ENCODE results near the gene CCNY.
A peak's percentile ranks its signal among the peaks of the same experiment; 100 is the strongest.
"Not testable (repeated sequence)": the region's sequence is repeated elsewhere in the genome, so short reads cannot be mapped to it uniquely, and the experiment has no call there.

CCNY gene

DNA sequence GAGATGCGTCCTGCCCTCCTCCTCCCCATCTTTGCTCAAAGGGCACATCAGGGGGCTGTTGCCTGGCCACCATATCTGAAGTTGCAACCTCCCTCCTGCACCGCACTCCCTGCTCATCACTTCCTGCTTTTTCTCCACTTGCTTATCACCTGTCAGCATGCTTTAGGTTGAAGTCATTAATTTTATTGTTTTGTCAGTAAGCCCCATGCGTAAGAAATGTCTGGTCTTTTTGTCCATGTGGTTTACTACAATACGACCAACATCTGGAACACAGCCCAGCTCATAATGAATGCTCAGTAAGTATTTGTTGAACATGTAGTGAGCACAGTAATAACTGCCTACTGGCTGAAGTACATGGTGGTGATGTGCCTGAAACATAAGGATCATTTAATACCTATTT lies 197.3 kb downstream of the CCNY start:
- Mint-ChIP-seq H3K9me3 (peaks cover 35% of the 10 kb centered on the region), H3K4me3 (no peak overlapping the region), H3K36me3 (ENCODE audit: low read depth) (peaks cover 67% of the 10 kb centered on the region), H3K27ac (no peak overlapping the region), H3K4me1 (ENCODE audit: low read depth) (no peaks in the 10 kb centered on the region), H3K27me3 (ENCODE audit: low read depth) (no peaks in the 10 kb centered on the region)

DNA sequence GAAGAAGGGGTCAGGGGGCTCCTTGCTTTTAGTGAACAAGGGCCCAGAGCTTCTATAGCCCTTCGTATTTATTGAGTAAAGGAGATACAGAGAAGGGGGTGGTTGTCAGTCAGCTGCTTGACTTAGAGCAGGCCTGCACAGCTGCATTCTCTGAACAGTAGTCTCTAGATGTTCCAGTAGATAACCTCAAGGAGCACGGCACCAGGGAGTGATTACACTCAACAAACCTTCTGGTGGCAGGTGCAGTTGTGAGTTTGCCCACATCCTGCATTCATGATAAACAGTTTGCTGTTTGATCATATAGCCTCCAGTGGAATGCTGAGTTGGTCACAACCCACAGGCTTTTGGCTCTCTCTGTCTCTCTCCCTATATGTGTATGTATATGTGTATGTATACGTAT lies 198.8 kb downstream of the CCNY start:
- Mint-ChIP-seq H3K4me1 (ENCODE audit: low read depth) (no peaks in the 10 kb centered on the region), H3K9me3 (peaks cover 35% of the 10 kb centered on the region), H3K27ac (no peak overlapping the region), H3K4me3 (no peak overlapping the region), H3K36me3 (ENCODE audit: low read depth) (peaks cover 68% of the 10 kb centered on the region), H3K27me3 (ENCODE audit: low read depth) (no peaks in the 10 kb centered on the region)

DNA sequence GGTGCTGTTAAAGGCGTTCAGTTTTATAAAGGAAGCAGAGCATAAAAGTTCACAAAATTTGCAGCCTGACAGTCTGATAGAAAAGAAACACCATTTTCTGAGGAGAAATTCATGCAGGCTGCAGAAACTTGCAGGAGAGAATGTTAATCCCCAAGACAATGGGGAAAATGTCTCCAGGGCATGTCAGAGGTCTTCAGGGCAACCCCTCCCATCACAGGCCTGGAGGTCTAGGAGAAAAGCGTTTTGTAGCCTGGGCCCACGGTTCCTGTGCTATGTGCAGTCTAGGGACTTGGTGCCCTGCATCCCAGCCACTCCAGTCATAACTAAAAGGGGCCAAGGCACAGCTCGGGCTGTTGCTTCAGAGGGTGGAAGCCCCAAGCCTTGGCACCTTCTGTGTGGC lies 200.5 kb downstream of the CCNY start:
- Mint-ChIP-seq H3K4me1 (ENCODE audit: low read depth) (peaks cover 11% of the 10 kb centered on the region), H3K4me3 (no peak overlapping the region), H3K27me3 (ENCODE audit: low read depth) (no peaks in the 10 kb centered on the region), H3K36me3 (ENCODE audit: low read depth) (peaks cover 62% of the 10 kb centered on the region), H3K9me3 (peaks cover 35% of the 10 kb centered on the region), H3K27ac (no peak overlapping the region)

DNA sequence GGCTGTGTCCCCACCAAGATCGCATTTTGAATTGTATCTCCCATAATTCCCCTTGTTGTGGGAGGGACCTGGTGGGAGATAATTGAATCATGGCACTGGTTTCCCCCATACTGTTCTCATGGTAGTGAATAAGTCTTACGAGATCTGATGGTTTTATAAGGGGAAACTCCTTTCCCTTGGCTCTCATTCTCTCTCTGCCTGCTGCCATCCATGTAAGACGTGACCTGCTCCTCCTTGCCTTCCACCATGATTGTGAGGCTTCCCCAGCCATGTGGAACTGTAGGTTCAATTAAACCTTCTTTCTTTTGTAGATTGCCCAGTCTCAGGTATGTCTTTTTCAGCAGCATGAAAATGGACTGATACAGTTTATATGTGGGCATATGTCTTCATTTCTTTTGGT lies 201.6 kb downstream of the CCNY start:
- Mint-ChIP-seq H3K36me3 (ENCODE audit: low read depth) (peaks cover 59% of the 10 kb centered on the region), H3K9me3 (peaks cover 35% of the 10 kb centered on the region), H3K4me1 (ENCODE audit: low read depth) (peaks cover 15% of the 10 kb centered on the region)
- H3K27ac Mint-ChIP-seq; H3K4me3 Mint-ChIP-seq; H3K27me3 Mint-ChIP-seq (ENCODE audit: low read depth): not testable (repeated sequence)

DNA sequence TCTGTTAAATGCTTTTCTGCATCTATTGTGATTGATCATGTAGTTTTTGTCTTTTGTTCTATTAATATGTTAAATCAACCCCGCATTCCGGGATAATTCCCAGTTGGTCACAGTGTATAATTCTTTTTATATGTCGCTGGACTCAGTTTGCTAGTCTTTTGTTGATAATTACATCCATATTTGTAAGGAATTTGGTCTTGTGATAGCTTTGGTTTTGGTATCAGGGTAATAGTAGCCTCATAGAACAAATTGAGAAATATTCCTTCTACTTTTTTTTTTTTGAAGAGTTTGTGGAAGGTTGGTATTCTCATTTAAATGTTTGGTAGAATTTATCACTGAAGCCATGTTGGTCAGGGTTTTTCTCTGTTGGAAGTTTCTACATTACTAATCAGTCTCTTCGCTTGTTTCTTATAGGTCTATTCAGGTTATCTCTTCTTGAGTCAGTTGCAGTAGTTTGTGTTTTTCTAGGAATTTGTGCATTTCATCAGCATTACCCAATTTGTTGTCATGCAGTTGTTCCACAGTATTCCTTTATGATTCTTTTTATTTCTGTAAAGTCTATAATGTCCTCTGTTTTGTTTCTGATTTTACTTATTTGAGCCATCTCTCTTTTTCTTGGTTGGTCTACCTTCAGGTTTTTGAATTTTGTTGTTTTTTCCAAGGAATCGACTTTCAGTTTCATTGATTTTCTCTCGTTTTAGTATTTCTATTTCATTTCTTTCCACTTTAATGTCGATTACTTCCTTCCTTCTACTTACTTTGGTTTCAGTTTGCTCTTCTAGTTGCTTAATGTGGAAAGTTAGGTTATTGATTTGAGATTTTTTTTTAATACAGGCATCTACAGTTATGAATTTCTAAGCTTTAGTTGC lies 204.2 kb downstream of the CCNY start:
- Mint-ChIP-seq H3K27me3 (ENCODE audit: low read depth) (no peaks in the 10 kb centered on the region), H3K4me1 (ENCODE audit: low read depth) (peaks cover 15% of the 10 kb centered on the region), H3K36me3 (ENCODE audit: low read depth) (peaks cover 42% of the 10 kb centered on the region), H3K4me3 (no peak overlapping the region), H3K27ac (peak overlapping the region; percentile 28), H3K9me3 (peaks cover 20% of the 10 kb centered on the region)

DNA sequence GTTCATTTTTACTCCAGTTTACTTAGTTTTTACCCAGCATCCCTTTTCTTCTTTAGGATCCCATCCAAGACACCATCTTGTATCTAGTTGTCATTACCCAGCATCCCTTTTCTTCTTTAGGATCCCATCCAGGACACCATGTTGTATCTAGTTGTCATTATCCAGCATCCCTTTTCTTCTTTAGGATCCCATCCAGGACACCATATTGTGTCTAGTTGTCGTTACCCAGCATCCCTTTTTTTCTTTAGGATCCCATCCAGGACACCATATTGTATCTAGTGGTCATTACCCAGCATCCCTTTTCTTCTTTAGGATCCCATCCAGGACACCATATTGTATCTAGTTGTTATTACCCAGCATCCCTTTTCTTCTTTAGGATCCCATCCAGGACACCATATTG lies 205.4 kb downstream of the CCNY start:
- Mint-ChIP-seq H3K9me3 (peaks cover 10% of the 10 kb centered on the region), H3K4me3 (no peak overlapping the region), H3K27me3 (ENCODE audit: low read depth) (no peaks in the 10 kb centered on the region), H3K27ac (no peak overlapping the region), H3K36me3 (ENCODE audit: low read depth) (peaks cover 32% of the 10 kb centered on the region), H3K4me1 (ENCODE audit: low read depth) (peaks cover 15% of the 10 kb centered on the region)

DNA sequence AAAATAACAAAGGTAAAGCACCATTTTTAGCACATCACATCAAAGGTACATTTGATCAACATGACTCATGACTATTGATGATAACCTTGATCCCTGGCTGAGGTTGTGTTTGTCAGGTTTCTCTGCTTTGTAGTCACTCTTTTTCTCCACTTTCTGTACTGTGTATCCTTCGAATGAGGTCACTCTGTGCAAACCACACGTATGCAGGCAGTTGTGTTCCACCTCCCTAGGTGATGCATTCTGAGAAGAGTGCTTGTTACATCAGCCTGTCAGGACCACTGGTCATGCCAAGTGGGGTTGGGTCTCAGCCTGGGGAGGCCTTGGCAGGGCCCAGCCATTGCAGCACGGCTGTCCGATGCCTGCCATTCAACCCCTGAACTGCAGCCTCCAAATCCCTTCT lies 206.0 kb downstream of the CCNY start:
- peaks cover 8% of the 10 kb centered on the region for H3K9me3 Mint-ChIP-seq
- no peak overlapping the region for H3K27ac Mint-ChIP-seq
- peaks cover 15% of the 10 kb centered on the region for H3K4me1 Mint-ChIP-seq (ENCODE audit: low read depth)
- H3K27me3 Mint-ChIP-seq (ENCODE audit: low read depth) = no peaks in the 10 kb centered on the region
- peaks cover 32% of the 10 kb centered on the region for H3K36me3 Mint-ChIP-seq (ENCODE audit: low read depth)
- peak overlapping the region; percentile 16 for H3K4me3 Mint-ChIP-seq

DNA sequence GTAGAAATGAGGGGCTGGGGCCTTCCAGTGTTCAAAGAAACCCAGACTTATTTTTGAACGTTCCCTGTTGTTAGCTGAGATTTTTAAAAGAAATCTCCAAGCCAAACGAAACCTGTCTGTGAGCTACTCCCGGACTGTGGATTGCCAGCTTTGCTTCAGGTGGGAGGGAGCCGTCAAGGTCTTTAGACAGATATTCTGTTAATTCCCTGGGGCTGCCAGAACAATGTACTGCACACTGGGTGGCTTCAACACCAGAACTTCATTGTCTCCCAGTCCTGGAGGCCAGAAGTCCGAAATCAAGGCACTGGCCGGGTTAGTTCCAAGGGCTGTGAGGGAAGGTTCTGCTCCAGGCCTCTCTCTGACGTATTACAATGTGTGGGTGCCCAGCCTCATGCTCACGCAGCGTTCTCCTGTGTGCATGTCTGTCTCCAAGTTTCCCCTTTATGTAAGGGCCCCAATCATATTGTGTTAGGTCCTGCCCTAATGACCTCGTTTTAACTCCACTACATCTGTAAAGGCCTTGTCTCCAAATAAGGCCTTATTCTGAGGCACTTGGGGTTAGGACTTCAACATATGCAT lies 208.9 kb downstream of the CCNY start:
- Mint-ChIP-seq H3K9me3 (no peaks in the 10 kb centered on the region), H3K27ac (no peak overlapping the region), H3K4me3 (no peak overlapping the region), H3K27me3 (ENCODE audit: low read depth) (no peaks in the 10 kb centered on the region), H3K36me3 (ENCODE audit: low read depth) (peaks cover 15% of the 10 kb centered on the region), H3K4me1 (ENCODE audit: low read depth) (peaks cover 15% of the 10 kb centered on the region)

DNA sequence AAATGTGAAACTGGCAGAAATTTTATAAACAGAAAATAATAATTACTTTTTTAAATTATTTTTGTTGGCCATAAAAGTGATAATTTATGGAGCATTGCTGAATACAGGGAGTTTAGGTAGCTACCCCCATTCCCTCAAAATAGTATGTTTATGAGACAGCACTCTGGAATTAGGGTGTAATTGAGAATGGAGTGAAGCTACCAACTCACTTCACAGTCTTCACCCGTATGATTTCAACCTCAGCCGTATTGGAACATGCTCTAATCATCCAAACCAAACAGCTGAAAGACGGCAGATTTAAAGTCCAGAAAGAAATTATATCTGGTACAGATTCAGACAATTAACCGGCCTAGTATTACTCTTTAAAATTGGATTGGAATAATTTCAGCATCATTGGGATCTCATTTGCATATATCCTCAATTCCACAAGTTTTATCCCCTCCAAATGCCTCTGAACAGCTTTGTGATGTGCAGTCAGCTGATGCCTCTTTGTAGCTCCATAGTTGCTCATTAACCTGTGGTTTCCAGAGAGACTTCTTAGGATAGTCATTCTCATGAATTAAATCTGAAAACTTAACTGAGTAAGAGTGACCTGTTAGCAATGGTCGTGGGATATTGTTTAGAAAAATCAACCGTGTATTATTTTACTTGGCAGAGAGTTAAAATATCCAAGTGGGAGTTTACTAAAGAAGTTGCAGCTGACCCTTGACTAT lies 209.7 kb downstream of the CCNY start:
- Mint-ChIP-seq H3K9me3 (no peaks in the 10 kb centered on the region), H3K4me3 (no peak overlapping the region), H3K27ac (no peak overlapping the region), H3K4me1 (ENCODE audit: low read depth) (peaks cover 10% of the 10 kb centered on the region), H3K36me3 (ENCODE audit: low read depth) (peaks cover 14% of the 10 kb centered on the region), H3K27me3 (ENCODE audit: low read depth) (no peaks in the 10 kb centered on the region)

DNA sequence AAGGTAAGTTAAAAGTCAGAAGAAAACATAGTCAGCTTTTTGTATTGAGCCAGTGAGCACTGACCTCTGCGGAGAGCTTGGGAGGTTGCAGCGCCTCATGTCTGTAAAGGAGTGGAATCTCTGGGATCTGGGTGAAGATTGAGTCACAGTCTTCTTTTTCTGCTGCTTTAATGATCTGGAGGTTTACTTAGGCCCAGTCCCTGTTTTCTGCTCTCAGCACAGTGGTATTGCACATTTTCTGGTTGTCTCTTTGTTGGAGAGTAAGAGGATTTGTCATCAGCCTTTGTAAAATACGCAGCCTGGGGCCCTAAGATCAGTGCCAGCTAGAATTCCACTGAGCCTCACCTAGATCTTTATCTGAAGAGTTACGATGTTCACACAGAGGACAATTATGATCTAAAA lies 210.5 kb downstream of the CCNY start:
- H3K27ac Mint-ChIP-seq = no peak overlapping the region
- H3K36me3 Mint-ChIP-seq (ENCODE audit: low read depth) = peaks cover 8% of the 10 kb centered on the region
- H3K9me3 Mint-ChIP-seq = no peaks in the 10 kb centered on the region
- no peak overlapping the region for H3K4me3 Mint-ChIP-seq
- peaks cover 4% of the 10 kb centered on the region for H3K4me1 Mint-ChIP-seq (ENCODE audit: low read depth)
- H3K27me3 Mint-ChIP-seq (ENCODE audit: low read depth) = no peaks in the 10 kb centered on the region

DNA sequence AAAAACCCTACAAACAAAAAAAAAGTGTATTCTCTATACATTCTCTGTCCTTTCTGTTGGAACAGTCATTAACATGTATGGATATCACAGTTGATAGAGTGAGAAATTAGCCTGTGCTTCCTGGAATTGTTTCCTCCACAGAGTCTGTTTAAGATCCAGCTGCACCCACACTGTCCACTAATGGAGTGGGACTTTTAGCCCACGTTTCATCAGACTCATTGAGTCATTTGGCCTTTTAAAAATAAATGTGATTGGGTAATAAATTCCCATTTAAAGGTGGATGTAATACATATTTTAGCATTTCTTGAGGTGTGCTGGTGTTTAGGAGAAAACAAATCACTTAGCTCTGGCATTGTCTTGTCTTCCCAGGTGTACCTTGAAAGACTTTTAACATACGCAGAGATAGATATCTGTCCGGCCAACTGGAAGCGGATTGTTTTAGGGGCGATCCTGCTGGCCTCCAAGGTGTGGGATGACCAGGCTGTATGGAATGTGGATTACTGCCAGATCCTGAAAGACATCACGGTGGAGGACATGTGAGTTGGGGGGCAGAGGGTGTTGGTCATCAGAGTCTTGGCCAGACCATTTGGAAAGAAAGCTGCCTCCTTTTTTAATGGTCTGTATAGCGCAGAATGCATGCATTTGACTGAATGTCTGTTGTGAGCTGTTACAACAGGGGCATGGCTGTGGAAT lies 216.5 kb downstream of the CCNY start:
- Mint-ChIP-seq H3K9me3 (no peaks in the 10 kb centered on the region), H3K4me3 (no peak overlapping the region), H3K27me3 (ENCODE audit: low read depth) (no peaks in the 10 kb centered on the region), H3K27ac (no peak overlapping the region), H3K4me1 (ENCODE audit: low read depth) (no peaks in the 10 kb centered on the region), H3K36me3 (ENCODE audit: low read depth) (peaks cover 1% of the 10 kb centered on the region)

DNA sequence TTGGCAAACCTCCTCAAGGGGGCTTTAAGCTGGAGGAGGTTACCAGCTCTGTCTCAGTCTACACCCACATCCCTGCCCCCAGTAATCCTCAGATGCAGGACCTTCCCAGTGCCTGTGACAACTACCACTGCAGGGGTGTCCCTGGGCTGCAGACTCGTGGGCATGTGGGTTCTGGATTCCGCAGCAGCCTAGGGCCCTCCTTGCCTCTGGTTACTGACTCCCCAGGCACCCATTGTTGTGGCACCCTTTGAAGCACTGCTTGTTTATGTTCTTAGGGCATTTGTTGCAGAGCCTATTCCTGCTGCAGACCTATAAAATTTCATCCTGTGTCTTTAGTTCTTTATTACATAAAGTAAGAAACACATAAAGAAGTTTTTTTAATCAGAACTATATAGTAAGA lies 217.7 kb downstream of the CCNY start:
- H3K9me3 Mint-ChIP-seq = no peaks in the 10 kb centered on the region
- peaks cover 3% of the 10 kb centered on the region for H3K36me3 Mint-ChIP-seq (ENCODE audit: low read depth)
- no peaks in the 10 kb centered on the region for H3K4me1 Mint-ChIP-seq (ENCODE audit: low read depth)
- H3K27me3 Mint-ChIP-seq (ENCODE audit: low read depth) = no peaks in the 10 kb centered on the region
- no peak overlapping the region for H3K27ac Mint-ChIP-seq
- no peak overlapping the region for H3K4me3 Mint-ChIP-seq

DNA sequence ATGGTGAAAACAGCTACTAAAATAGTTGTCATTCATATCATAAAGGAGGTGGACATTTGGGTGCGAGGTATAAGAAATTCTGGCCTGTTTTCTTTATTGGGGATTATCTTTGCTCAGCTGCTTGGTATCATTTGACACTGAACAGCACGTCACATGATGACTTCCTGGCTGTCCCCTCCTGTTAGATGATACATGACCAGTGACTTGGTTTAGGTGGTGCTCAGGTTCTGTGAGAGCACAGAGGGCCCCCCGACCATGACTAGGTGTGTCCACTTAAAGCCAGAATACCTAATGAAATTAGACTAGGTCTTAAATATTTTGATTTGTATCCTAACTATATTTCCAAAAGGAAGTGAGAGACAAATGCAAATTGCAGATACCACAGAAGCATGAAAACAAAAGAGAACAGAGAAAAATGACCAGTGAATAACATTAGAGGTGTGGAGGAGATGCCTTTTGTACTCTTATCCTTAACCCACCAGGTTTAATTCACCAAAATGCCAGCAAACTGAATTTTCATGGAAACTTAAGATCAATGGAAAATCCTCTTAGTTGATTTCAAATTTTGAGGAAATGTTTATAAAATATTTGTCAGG lies 218.2 kb downstream of the CCNY start:
- H3K4me1 Mint-ChIP-seq (ENCODE audit: low read depth) = no peaks in the 10 kb centered on the region
- no peak overlapping the region for H3K4me3 Mint-ChIP-seq
- H3K27ac Mint-ChIP-seq = no peak overlapping the region
- H3K9me3 Mint-ChIP-seq = no peaks in the 10 kb centered on the region
- no peaks in the 10 kb centered on the region for H3K27me3 Mint-ChIP-seq (ENCODE audit: low read depth)
- H3K36me3 Mint-ChIP-seq (ENCODE audit: low read depth) = peaks cover 5% of the 10 kb centered on the region
